GM21515 (cell line): ENCODE measurements around the gene PDE3A.

Experiments used
- ATAC-seq: cut with Tn5 transposase; IDR thresholded peaks from one replicate; pipeline ENCODE4 v1.9.1; 2021; ENCODE audit not compliant: unreplicated experiment

Gene PDE3A

DNA sequence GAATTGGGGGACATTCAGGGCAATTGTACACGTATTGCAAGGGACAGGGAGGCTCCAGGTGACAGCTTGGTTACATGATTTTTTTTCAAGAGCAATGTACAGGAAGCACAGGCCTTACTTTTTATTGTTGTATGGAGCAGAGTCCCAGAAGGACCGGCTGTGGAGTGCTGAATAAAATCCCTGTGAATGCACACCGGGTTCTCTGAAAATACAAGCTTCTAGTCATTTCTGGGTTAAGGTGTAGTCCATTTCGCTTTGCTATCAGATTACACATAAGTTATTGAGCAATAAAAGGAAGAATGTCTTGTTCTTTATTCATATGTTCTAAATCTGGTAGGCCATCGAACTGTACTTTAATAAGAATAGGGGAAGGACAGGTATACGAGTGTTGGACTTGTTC lies 52.2 kb downstream of the PDE3A start:
- ATAC-seq = no peak

DNA sequence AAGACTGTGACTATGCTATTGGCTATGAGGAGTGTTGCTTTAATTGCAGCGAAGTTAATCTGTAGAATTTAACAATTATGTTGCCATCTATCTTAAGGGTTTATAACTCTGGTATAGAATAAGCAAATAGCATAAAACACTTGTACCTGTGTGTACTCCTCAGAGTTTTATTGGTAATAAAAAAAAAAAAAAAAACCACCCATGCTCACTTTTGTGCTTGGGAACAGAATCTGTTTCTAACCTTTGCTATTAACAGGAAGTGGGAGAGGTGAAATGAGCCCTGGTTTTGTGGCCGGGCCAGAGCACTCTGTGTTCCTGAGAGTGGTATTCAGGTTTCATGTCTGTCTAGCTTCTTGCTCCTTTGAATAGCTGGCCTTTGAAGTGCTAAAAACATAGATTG lies 53.1 kb downstream of the PDE3A start:
- ATAC-seq = no peak

DNA sequence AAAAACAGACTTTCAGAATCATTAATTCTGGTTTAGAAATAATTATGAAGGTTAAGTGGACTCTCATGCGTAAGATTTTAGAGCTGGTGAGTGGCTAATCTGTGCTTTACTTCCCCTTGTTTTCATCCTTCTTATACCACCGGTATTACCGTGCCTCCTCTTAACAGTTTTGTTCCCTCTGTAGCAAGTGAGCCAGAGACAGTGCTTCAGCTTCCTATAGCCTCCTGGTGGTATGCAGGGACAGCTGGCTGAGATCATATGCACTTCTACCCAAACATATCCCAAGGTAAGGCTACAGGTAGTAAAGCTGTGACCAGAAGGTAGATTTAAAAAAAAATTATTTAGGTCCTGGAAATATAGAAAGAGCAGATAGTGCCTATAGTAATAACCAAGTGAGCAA lies 55.2 kb downstream of the PDE3A start:
- ATAC-seq = no peak

DNA sequence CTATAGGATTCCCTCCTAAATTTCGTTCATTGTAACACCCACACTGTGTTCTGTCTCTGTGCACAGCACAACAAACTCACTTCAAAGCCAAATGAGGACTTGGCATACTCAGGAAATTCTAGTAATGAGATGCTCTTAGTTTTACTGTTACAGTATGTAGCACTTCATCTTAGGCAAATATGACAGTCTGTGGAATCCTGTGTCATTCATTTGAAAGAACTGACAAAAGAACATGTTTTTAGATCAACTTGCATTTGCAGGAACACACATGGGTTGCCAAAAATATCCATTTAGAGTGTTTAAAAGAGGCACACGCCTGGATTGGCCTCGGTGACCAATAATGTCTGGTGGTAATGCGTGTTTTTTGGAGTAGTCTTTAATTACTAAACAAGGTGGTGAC lies 56.5 kb downstream of the PDE3A start:
- no peak for ATAC-seq

DNA sequence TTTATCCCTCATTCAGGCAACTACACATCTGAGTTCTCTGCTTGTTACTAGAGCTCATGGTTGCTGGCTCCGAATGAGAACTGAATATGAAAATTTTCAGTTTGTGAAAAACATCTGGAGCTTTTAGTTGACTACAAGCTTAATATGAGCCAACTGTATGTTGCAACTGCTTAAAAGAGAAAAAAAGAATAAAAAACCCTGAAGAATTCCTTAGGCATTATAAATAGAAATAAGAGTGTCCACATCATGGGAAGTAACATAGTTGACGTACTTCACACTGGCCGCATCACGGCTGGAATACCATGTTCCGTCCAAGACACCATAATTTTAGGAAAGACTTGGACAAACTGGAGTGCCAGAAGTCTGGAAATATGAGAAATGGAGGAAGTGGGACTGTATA lies 57.9 kb downstream of the PDE3A start:
- ATAC-seq = no peak

- ATAC-seq = no peak
Measured at GRCh38 chr12:20426957-20427356, 58.6 kb downstream of the PDE3A start.

DNA sequence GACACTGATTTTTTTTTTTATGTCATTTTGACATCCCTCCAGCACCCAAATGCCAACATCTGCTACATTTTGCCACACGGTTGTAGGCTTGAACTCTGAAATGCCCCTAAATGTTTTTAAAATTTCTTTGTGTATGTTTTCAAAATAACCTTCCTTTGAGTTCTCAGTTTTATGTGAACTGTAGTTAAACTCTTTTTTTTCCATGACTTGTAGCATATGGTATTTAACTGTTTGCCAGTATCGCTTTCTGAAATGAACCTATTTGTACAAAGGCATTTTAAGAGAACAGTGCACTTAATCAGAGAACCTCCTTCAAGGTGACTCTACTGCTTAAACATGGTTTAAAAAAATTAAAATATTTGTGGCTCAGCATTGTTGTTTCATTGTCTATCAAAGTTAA lies 61.5 kb downstream of the PDE3A start:
- ATAC-seq = no peak

GRCh38 chr12:20432290-20432689 lies 64.0 kb downstream of the PDE3A start:
- no peak for ATAC-seq

- no peak for ATAC-seq
Measured at GRCh38 chr12:20434996-20435395, 66.7 kb downstream of the PDE3A start.

- no peak for ATAC-seq
Measured at GRCh38 chr12:20436316-20436715, 68.0 kb downstream of the PDE3A start.

GRCh38 chr12:20438299-20438779 lies 70.0 kb downstream of the PDE3A start:
- no peak for ATAC-seq

- ATAC-seq = no peak
Measured at GRCh38 chr12:20439626-20440025, 71.3 kb downstream of the PDE3A start.

- no peak for ATAC-seq
Measured at GRCh38 chr12:20440408-20440807, 72.1 kb downstream of the PDE3A start.

DNA sequence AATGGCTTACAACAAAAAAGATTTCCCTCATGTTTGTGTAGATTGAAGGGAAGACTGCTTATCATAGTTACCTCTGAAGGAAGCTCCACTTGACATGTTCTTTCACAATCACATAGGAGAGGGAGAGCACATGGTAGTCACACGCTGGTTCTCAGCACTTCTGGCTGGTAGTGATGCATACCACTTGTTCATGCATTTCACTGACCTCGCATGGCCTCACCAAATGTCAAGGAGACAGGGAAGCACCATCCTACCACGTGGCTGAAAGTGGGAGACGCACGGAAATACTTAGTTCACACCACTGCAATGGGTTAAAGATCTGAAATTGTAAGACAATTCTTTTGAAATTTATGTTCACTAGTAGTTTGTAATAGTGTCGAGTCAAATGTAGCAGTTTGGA lies 74.0 kb downstream of the PDE3A start:
- ATAC-seq = no peak

DNA sequence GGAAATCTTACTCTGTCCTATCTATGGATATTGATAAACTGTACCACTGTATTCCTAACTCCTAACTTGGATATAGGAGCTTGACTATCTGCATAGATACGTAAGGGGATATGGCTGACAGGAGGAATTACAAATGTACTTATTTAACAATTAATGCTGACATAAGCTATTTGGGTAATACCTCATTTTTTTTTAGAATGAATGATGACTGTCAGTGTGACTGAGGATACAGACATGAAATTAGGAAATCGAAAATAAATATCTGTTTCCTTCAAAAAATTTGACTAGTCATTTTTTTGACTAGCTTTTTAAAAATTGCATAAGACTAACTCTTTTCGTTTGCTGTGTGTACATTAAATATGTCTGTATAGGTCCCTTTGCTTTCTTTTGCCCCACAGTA lies 74.9 kb downstream of the PDE3A start:
- ATAC-seq = no peak

GRCh38 chr12:20443792-20444191 lies 75.5 kb downstream of the PDE3A start:
- no peak for ATAC-seq

GRCh38 chr12:20444595-20445170 lies 76.3 kb downstream of the PDE3A start:
- ATAC-seq = no peak

DNA sequence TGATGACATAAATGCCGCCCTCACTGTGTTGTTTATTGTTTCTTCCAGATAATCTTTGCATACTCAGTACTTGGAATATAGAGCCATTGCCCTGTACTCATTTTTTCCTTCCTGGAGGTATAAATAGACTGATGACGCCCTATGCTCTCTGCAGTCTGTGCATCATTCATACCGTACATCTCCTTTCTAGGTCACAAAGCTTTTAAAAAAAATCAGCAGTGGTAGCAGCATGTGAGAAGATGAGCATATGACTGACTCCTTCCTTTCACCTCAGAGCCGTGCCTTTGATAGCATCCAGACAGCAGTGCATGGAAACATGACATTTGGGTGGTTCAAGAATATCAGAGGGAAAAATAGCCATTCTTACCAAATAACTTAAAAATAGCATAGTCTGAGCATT lies 77.3 kb downstream of the PDE3A start:
- ATAC-seq = no peak

DNA sequence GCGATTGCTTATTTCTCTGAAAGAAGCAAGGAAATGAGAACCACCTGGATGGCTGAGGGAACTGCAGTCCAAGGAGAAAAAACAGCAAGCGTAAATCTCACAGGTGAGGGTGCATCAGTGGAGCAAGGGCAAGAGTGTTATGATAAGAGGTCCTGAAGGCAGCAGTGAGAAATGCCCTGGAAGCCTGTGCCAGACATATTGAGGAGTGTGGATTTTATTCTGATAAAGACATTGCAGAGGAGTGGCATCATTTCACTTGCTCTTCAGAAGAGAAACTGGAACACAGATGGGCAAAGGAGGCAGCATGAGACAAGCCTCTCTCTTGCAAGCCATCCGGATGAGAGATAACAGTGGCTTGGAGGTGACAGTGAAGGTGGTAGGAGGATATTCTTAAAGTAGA lies 78.5 kb downstream of the PDE3A start:
- no peak for ATAC-seq

- no peak for ATAC-seq
Measured at GRCh38 chr12:20448781-20449180, 80.4 kb downstream of the PDE3A start.

- no peak for ATAC-seq
Measured at GRCh38 chr12:20450591-20451180, 82.3 kb downstream of the PDE3A start.

DNA sequence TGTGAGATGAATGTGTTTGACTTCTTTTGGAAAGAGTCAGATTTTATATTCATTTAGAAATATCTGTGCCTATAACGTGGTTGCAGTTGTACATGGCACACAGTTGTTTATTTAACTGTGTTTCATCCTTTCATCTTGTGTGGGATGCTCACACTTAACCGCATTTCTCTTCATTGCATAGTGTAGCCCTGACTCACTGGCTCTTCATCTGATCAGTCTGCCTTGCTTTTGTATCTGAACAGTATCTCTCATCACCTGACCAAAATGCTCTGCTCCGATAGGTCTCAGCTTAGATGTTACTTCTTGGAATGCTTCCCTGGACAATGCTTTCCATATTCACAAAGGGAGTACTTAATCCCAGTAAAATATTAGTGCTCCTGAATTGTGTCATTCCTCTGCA lies 83.4 kb downstream of the PDE3A start:
- no peak for ATAC-seq

- no peak for ATAC-seq
Measured at GRCh38 chr12:20452496-20453010, 84.2 kb downstream of the PDE3A start.
